ENCODE measurements around the gene FBLN7. TPM values are rescaled to one million over a fixed set of nuclear protein-coding genes. Genes with fewer than 3 reads are reported as not detected.

Gene FBLN7
- total RNA-seq, 3 donors from 2014 or later (not counting 1 experiment from before 2014, with no cell fraction given) = 0.25 to 0.48 TPM; not detected in 1

DNA sequence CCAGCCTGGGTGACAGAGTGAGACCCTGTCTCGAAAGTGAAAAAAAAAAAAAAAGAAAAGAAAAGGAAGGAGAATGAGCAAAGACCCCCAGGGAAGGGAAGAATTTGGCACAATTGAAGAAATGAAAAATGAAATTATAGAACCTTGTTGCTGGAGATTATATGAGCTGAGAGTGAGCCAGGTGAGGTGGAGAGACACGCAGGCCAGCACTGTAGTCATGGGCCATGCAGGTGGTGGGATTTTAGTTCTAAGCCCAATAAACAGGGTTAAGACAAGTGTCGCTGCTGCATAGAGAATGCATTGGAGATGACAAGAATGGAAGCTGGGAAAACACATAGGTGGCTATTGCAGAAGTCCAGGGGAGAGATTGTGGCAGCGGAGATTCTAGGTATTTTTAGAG is 32.3 kb downstream of the FBLN7 start:
- Mint-ChIP-seq H3K9me3 (no peaks in the 10 kb centered on the region), H3K27me3 (ENCODE audit: low read depth in 2 of 2) (peaks cover 11 to 12% of the 10 kb centered on the region in 2 donors), H3K4me3 (no peak overlapping the region), H3K27ac (no peak overlapping the region), H3K36me3 (no peaks in the 10 kb centered on the region), H3K4me1 (peaks cover 25 to 32% of the 10 kb centered on the region in 2 donors)
- Histone ChIP-seq H3K27ac (ENCODE audit: low read length) (no peak overlapping the region), H3K9me3 (ENCODE audit: control insufficient read depth, insufficient read depth, low read length) (no peaks in the 10 kb centered on the region), H3K4me1 (ENCODE audit: control insufficient read depth, insufficient read depth, low read length) (peaks cover 15% of the 10 kb centered on the region), H3K4me3 (ENCODE audit: low read length) (no peak overlapping the region), H3K27me3 (ENCODE audit: control insufficient read depth, insufficient read depth, low read length) (no peaks in the 10 kb centered on the region), H3K36me3 (ENCODE audit: control insufficient read depth, insufficient read depth, low read length) (no peaks in the 10 kb centered on the region)
- no peak for ATAC-seq
- 93% methylated on average over 4 of the region's 4 CpGs for WGBS (ENCODE audit: insufficient coverage)
- no peak for DNase-seq
- intact Hi-C loops (cut with micrococcal nuclease) = no loop called here
- TF ChIP-seq CTCF (IDR thresholded peaks at IDR 0.05) = no peak

DNA sequence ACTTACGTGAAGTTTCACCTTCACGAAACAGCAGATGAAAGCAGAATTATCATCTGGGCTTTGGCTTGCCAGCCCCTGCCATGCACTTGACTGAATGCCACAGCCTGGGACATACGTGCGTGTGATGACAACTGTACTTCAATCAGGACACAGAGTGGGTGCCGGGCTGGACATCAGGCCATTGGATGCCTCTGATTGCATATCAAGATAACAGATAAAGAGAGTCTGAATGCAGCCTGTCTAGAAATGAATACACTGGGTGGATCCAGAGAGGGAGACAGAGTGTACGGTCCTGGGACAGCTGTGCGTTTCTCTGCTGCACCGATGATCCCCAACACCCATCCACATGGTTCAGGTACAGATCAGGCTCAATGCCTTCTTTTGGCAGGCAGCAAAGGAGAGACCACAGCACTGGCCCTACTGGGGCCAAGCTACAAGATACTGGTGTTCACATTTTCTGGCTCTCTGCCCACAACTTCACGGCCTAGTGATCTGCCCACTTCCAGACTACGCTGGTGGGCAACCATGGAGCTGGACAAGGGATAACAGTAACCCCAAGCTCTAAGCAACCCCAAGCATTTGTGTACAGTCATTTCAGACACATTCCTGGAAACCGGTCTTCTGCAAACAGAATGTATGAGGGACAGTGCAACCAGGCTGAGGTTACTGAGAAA is 35.6 kb downstream of the FBLN7 start:
- Mint-ChIP-seq H3K4me1 (peaks cover 12% of the 10 kb centered on the region in 2 donors), H3K4me3 (no peak overlapping the region), H3K36me3 (no peaks in the 10 kb centered on the region), H3K27me3 (ENCODE audit: low read depth in 2 of 2) (peaks cover 19% of the 10 kb centered on the region in 2 donors), H3K9me3 (no peaks in the 10 kb centered on the region), H3K27ac (no peak overlapping the region)
- H3K4me3 ChIP-seq (ENCODE audit: low read length) = no peak overlapping the region
- TF ChIP-seq CTCF (IDR thresholded peaks at IDR 0.05) = no peak
- intact Hi-C loops (cut with micrococcal nuclease) = no loop called here
- H3K27me3 ChIP-seq (ENCODE audit: control insufficient read depth, insufficient read depth, low read length) = no peaks in the 10 kb centered on the region
- 93% methylated on average over 11 of the region's 11 CpGs for WGBS (ENCODE audit: insufficient coverage)
- DNase-seq = no peak
- H3K27ac ChIP-seq (ENCODE audit: low read length) = no peak overlapping the region
- no peaks in the 10 kb centered on the region for H3K9me3 ChIP-seq (ENCODE audit: control insufficient read depth, insufficient read depth, low read length)
- H3K4me1 ChIP-seq (ENCODE audit: control insufficient read depth, insufficient read depth, low read length) = peaks cover 5% of the 10 kb centered on the region
- no peak for ATAC-seq
- H3K36me3 ChIP-seq (ENCODE audit: control insufficient read depth, insufficient read depth, low read length) = no peaks in the 10 kb centered on the region

- H3K9me3 ChIP-seq (ENCODE audit: control insufficient read depth, insufficient read depth, low read length) = no peaks in the 10 kb centered on the region
- Mint-ChIP-seq H3K4me1 (peaks cover 6% of the 10 kb centered on the region in 2 donors), H3K27me3 (ENCODE audit: low read depth in 2 of 2) (peaks cover 23 to 24% of the 10 kb centered on the region in 2 donors), H3K36me3 (no peaks in the 10 kb centered on the region), H3K4me3 (no peak overlapping the region), H3K9me3 (no peaks in the 10 kb centered on the region), H3K27ac (no peak overlapping the region)
- no peak overlapping the region for H3K27ac ChIP-seq (ENCODE audit: low read length)
- DNase-seq = no peak
- no peaks in the 10 kb centered on the region for H3K36me3 ChIP-seq (ENCODE audit: control insufficient read depth, insufficient read depth, low read length)
- no peaks in the 10 kb centered on the region for H3K27me3 ChIP-seq (ENCODE audit: control insufficient read depth, insufficient read depth, low read length)
- ATAC-seq = no peak
- no peaks in the 10 kb centered on the region for H3K4me1 ChIP-seq (ENCODE audit: control insufficient read depth, insufficient read depth, low read length)
- H3K4me3 ChIP-seq (ENCODE audit: low read length) = no peak overlapping the region
- TF ChIP-seq CTCF (IDR thresholded peaks at IDR 0.05) = no peak
- 75% methylated on average over 4 of the region's 4 CpGs for WGBS (ENCODE audit: insufficient coverage)
- intact Hi-C loops (cut with micrococcal nuclease) = no loop called here
Observed at GRCh38 chr2:112174383-112174782, 36.2 kb downstream of the FBLN7 start.

DNA sequence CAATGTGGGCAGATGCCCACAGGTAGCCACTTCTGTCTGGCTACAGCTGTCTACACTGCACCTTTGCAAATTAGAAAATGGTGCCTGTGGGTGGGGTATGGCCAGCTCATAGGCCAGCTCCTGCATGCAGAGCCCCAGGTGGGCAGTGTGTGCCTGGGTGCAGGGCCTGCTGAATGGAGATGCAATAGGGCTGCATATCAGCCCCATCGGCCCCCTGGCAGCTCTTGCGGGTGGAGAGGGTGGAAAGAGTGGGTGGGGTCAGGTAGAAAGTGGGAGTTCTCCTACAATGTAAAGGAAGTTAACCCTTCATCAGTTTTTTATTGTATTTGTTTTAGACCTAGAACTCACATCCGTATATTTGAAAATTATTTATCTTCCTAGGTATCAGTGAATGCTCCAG is 37.1 kb downstream of the FBLN7 start:
- no peaks in the 10 kb centered on the region for H3K4me1 Mint-ChIP-seq
- Histone ChIP-seq H3K9me3 (ENCODE audit: control insufficient read depth, insufficient read depth, low read length) (no peaks in the 10 kb centered on the region), H3K27ac (ENCODE audit: low read length) (no peak overlapping the region), H3K4me1 (ENCODE audit: control insufficient read depth, insufficient read depth, low read length) (no peaks in the 10 kb centered on the region), H3K27me3 (ENCODE audit: control insufficient read depth, insufficient read depth, low read length) (no peaks in the 10 kb centered on the region), H3K4me3 (ENCODE audit: low read length) (no peak overlapping the region), H3K36me3 (ENCODE audit: control insufficient read depth, insufficient read depth, low read length) (no peaks in the 10 kb centered on the region)
- H3K36me3 Mint-ChIP-seq = no peaks in the 10 kb centered on the region
- DNase-seq = no peak
- no peak for TF ChIP-seq CTCF (IDR thresholded peaks at IDR 0.05)
- no peak overlapping the region for H3K4me3 Mint-ChIP-seq
- no peak overlapping the region for H3K27ac Mint-ChIP-seq
- no peaks in the 10 kb centered on the region for H3K9me3 Mint-ChIP-seq
- WGBS (ENCODE audit: insufficient coverage) = 100% methylated on average over 3 of the region's 3 CpGs
- no peak for ATAC-seq
- peaks cover 23 to 30% of the 10 kb centered on the region in 2 donors for H3K27me3 Mint-ChIP-seq (ENCODE audit: low read depth in 2 of 2)
- intact Hi-C loops (cut with micrococcal nuclease) = no loop called here
